Measurements from ENCODE around the gene GPR15LG. TPM values are rescaled to one million over a fixed set of nuclear protein-coding genes. Genes with fewer than 3 reads are reported as not detected.

Gene GPR15LG
- total and polyA plus RNA-seq, 2 experiments from 2014 or later, result 0.45 to 2.6 TPM

DNA sequence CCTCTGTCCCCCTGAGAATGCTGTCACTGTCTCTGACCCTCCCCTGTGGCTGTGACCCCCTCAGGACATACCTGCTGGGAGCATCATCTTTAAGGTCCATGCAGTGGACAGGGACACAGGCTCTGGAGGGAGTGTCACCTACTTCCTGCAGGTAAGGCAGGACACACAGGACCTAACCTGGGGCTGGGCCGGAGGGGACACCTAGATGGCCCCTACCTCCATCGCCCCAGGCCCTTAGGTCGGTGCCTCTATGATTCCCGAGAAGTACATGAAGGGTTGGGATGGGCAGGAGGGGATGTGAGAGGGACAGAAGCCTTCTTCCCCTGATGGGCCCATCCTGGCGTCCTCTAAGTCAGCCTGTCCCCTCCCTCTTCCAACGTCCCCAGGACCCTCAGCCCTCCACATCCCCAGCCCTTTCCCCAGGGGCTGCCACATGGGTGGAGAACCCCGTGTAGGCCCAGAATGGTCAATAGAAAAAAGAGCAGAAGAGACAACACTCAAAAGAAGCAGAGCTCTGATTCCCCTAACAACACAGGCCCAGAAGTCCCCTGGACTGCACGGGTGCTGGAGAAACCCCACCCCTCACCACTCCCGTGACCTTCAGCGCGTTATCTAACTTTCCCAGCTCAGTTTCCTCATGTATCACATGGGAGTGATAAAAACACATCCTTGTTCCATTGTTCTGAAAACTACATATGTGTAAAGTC, 27.1 kb downstream of the GPR15LG start:
- no peaks in the 10 kb centered on the region for H3K9me3 ChIP-seq (ENCODE audit: low read depth)
- peaks cover 25% of the 10 kb centered on the region for H3K27me3 ChIP-seq
- H3K9me2 ChIP-seq (replicated peaks; ENCODE audit: insufficient read depth), result no peaks in the 10 kb centered on the region
- 82% methylated on average over 11 of the region's 11 CpGs for WGBS (ENCODE audit: low lambda C conversion rate, missing lambda C conversion rate)
- no peaks in the 10 kb centered on the region for H3K4me1 ChIP-seq (ENCODE audit: insufficient read depth)
- TF ChIP-seq EZH2phosphoT487 (IDR thresholded peaks at IDR 0.05; ENCODE audit: low read depth, severe bottlenecking, unreplicated experiment) (no peak), EZH2 (IDR thresholded peaks at IDR 0.05; ENCODE audit: borderline replicate concordance) (no peak)
- TF ChIP-seq, protein P1, sequence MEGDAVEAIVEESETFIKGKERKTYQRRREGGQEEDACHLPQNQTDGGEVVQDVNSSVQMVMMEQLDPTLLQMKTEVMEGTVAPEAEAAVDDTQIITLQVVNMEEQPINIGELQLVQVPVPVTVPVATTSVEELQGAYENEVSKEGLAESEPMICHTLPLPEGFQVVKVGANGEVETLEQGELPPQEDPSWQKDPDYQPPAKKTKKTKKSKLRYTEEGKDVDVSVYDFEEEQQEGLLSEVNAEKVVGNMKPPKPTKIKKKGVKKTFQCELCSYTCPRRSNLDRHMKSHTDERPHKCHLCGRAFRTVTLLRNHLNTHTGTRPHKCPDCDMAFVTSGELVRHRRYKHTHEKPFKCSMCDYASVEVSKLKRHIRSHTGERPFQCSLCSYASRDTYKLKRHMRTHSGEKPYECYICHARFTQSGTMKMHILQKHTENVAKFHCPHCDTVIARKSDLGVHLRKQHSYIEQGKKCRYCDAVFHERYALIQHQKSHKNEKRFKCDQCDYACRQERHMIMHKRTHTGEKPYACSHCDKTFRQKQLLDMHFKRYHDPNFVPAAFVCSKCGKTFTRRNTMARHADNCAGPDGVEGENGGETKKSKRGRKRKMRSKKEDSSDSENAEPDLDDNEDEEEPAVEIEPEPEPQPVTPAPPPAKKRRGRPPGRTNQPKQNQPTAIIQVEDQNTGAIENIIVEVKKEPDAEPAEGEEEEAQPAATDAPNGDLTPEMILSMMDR (IDR thresholded peaks at IDR 0.05; ENCODE audit: poor library complexity), result no peak
- H3K79me2 ChIP-seq, result no peaks in the 10 kb centered on the region
- H3K36me3 ChIP-seq (replicated peaks; ENCODE audit: insufficient read depth, low read depth), result no peaks in the 10 kb centered on the region
- no peak overlapping the region for H3K4me3 ChIP-seq
- no peak overlapping the region for H3K27ac ChIP-seq
- DNase-seq (ENCODE audit: low spot score), result no peak
- H2AFZ ChIP-seq, result no peak overlapping the region
- no peaks in the 10 kb centered on the region for H4K20me1 ChIP-seq (ENCODE audit: insufficient read depth, poor library complexity, severe bottlenecking)
- H3K4me2 ChIP-seq, result no peak overlapping the region

DNA sequence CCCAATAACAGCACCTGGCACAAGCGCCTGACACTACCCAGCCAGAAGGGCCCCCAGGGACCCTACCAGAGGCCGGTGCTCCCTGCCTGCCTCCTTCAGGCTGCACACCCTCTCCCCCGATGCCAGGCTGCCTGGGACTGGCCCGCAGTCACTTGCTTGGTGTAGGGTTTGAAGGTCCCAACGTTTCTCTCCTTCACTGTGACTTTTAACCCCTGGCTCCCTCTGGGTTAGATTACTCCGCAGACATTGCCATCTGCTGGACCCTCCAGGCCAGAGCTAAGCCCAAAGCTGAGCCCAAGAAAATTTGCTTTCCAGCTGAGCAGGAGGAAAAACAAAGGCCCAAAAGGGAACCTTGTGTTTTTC, 27.6 kb downstream of the GPR15LG start:
- no peak for DNase-seq (ENCODE audit: low spot score)

DNA sequence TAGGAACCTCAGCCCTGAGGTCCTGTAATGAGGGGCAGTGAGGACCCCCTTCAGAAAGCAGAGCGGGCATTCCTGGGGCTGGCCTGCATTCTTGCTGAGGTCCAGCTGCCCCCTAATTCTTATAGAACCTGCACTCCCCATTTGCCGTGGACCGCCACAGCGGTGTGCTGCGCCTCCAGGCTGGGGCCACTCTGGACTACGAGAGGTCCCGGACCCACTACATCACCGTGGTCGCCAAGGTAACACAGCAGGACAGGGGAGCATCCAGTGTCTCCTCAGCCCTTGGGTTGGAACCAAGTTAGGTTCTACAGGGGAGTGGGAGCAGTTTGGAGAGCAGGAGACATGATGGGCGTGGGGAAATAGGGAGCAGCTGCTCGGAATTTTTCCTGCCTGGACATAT, 28.1 kb downstream of the GPR15LG start:
- Histone ChIP-seq H3K9me3 (ENCODE audit: low read depth) (no peaks in the 10 kb centered on the region), H3K27me3 (peaks cover 16% of the 10 kb centered on the region), H3K9me2 (replicated peaks; ENCODE audit: insufficient read depth) (no peaks in the 10 kb centered on the region), H3K4me1 (ENCODE audit: insufficient read depth) (no peaks in the 10 kb centered on the region), H3K79me2 (no peaks in the 10 kb centered on the region), H3K36me3 (replicated peaks; ENCODE audit: insufficient read depth, low read depth) (no peaks in the 10 kb centered on the region), H4K20me1 (ENCODE audit: insufficient read depth, poor library complexity, severe bottlenecking) (no peaks in the 10 kb centered on the region), H3K27ac (no peak overlapping the region), H2AFZ (no peak overlapping the region), H3K4me2 (no peak overlapping the region), H3K4me3 (no peak overlapping the region)
- TF ChIP-seq, protein P1 (IDR thresholded peaks at IDR 0.05; ENCODE audit: poor library complexity), result no peak
- TF ChIP-seq EZH2phosphoT487 (IDR thresholded peaks at IDR 0.05; ENCODE audit: low read depth, severe bottlenecking, unreplicated experiment) (no peak), EZH2 (IDR thresholded peaks at IDR 0.05; ENCODE audit: borderline replicate concordance) (no peak)
- DNase-seq (ENCODE audit: low spot score), result no peak
- WGBS (ENCODE audit: low lambda C conversion rate, missing lambda C conversion rate), result 93% methylated on average over 11 of the region's 11 CpGs

More for the DNA sequence above, 27.6 kb downstream of the GPR15LG start:
- Histone ChIP-seq H3K27me3 (peaks cover 20% of the 10 kb centered on the region), H3K27ac (no peak overlapping the region), H3K4me1 (ENCODE audit: insufficient read depth) (no peaks in the 10 kb centered on the region), H3K4me3 (no peak overlapping the region), H3K79me2 (no peaks in the 10 kb centered on the region), H3K9me3 (ENCODE audit: low read depth) (no peaks in the 10 kb centered on the region), H2AFZ (no peak overlapping the region), H3K4me2 (no peak overlapping the region), H3K9me2 (replicated peaks; ENCODE audit: insufficient read depth) (no peaks in the 10 kb centered on the region), H3K36me3 (replicated peaks; ENCODE audit: insufficient read depth, low read depth) (no peaks in the 10 kb centered on the region), H4K20me1 (ENCODE audit: insufficient read depth, poor library complexity, severe bottlenecking) (no peaks in the 10 kb centered on the region)
- WGBS (ENCODE audit: low lambda C conversion rate, missing lambda C conversion rate), result 66% methylated on average over 6 of the region's 6 CpGs
- TF ChIP-seq EZH2phosphoT487 (IDR thresholded peaks at IDR 0.05; ENCODE audit: low read depth, severe bottlenecking, unreplicated experiment), result no peak
- TF ChIP-seq, protein P1 (IDR thresholded peaks at IDR 0.05; ENCODE audit: poor library complexity), result no peak
- TF ChIP-seq EZH2 (IDR thresholded peaks at IDR 0.05; ENCODE audit: borderline replicate concordance), result no peak
